C4-2B (cell line): ENCODE data around the gene MAPK8IP3.

Experiments used
- CTCF ChIP-seq: fragments of 450-650 bp; conservative IDR thresholded peaks from 2 replicates; pipeline ENCODE4 v1.5.1; 2017; ENCODE audit warnings: mild to moderate bottlenecking
- ZFX ChIP-seq: fragments of 450-650 bp; IDR thresholded peaks from 2 replicates; pipeline ENCODE4 v1.6.1; 2017

- TF ChIP-seq CTCF (no peak), ZFX (no peak)
These were observed 71.0 kb downstream of the MAPK8IP3 start for GRCh38 chr16:1776991-1777374.
